Neural cell (in vitro differentiated cells): ENCODE data around the gene TRIM72. TPM values are rescaled to one million over a fixed set of nuclear protein-coding genes. Genes with fewer than 3 reads are reported as not detected.

Experiments used
- H2AFZ ChIP-seq: fragments of 200-600, 300-800 bp; sonication (generic), shearing (Covaris generic); 2 replicates; pipeline ENCODE4 v1.6.0; 2014; ENCODE audit warnings: low read depth, mild to moderate bottlenecking, antibody characterized with exemption, low read length, moderate library complexity
- H3F3A ChIP-seq: fragments of 200-600 bp; shearing (Covaris generic); 2 replicates; pipeline ENCODE4 v1.6.1; 2016; ENCODE audit warnings: mild to moderate bottlenecking, moderate library complexity, mixed read lengths, antibody characterized with exemption, low read length; ENCODE audit not compliant: insufficient read depth, poor library complexity, severe bottlenecking
- H3K27ac ChIP-seq: fragments of 200-600, 300-800 bp; sonication (generic), shearing (Covaris generic); 2 replicates; pipeline ENCODE4 v1.5.1; 2014; ENCODE audit warnings: mild to moderate bottlenecking, low read length, moderate library complexity
- H3K27me3 ChIP-seq: fragments of 300-800, 200-600 bp; sonication (generic), shearing (Covaris generic); 2 replicates; pipeline ENCODE4 v1.6.0; 2014; ENCODE audit warnings: mild to moderate bottlenecking, low read depth, low read length, moderate library complexity; ENCODE audit not compliant: insufficient read depth
- H3K36me3 ChIP-seq: fragments of 300-800, 200-600 bp; sonication (generic), shearing (Covaris generic); 2 replicates; pipeline ENCODE4 v1.5.1; 2014; ENCODE audit warnings: mild to moderate bottlenecking, antibody characterized with exemption, low read length, moderate library complexity; ENCODE audit not compliant: insufficient read depth
- H3K4me2 ChIP-seq: fragments of 300-800, 200-600 bp; sonication (generic), shearing (Covaris generic); 2 replicates; pipeline ENCODE4 v1.6.0; 2014; ENCODE audit warnings: mild to moderate bottlenecking, low read length
- H3K4me3 ChIP-seq: fragments of 300-800, 200-600 bp; sonication (generic), shearing (Covaris generic); 2 replicates; pipeline ENCODE4 v1.5.1; 2014; ENCODE audit warnings: mild to moderate bottlenecking, low read length, moderate library complexity
- H3K79me2 ChIP-seq: fragments of 200-600 bp; shearing (Covaris generic); replicated peaks from 2 replicates; pipeline ENCODE4 v1.6.0; 2014; ENCODE audit warnings: mild to moderate bottlenecking, low read length, moderate library complexity; ENCODE audit not compliant: insufficient read depth
- H3K9ac ChIP-seq: fragments of 300-800, 200-600 bp; sonication (generic), shearing (Covaris generic); 2 replicates; pipeline ENCODE4 v1.6.1; 2016; ENCODE audit warnings: mild to moderate bottlenecking, low read length, mixed read lengths
- H3K9me2 ChIP-seq: fragments of 200-600 bp; shearing (Covaris generic); 2 replicates; pipeline ENCODE4 v1.6.1; 2016; ENCODE audit warnings: mild to moderate bottlenecking, low read length, mixed read lengths; ENCODE audit not compliant: insufficient read depth
- H3K9me3 ChIP-seq: fragments of 200-600, 300-800 bp; sonication (generic), shearing (Covaris generic); 2 replicates; pipeline ENCODE4 v1.6.1; 2016; ENCODE audit warnings: mild to moderate bottlenecking, mixed run types, low read length, moderate library complexity, mixed read lengths
- H4K20me1 ChIP-seq: fragments of 200-600 bp; shearing (Covaris generic); 2 replicates; pipeline ENCODE4 v1.6.1; 2016; ENCODE audit warnings: mild to moderate bottlenecking, mixed run types; ENCODE audit not compliant: insufficient read depth
- CTCF ChIP-seq: fragments of 450-650 bp; IDR thresholded peaks from 2 replicates; pipeline ENCODE4 v1.5.1; 2014; ENCODE audit warnings: antibody characterized with exemption, mild to moderate bottlenecking, moderate library complexity; ENCODE audit not compliant: poor library complexity, severe bottlenecking
- EP300 ChIP-seq: fragments of 450-650 bp; conservative IDR thresholded peaks from 2 replicates; pipeline ENCODE4 v1.6.1; 2014; ENCODE audit warnings: antibody characterized with exemption, mild to moderate bottlenecking, moderate library complexity; ENCODE audit not compliant: poor library complexity, severe bottlenecking
- EZH2 ChIP-seq: fragments of 200-600, 300-800 bp; shearing (Covaris generic), sonication (generic); IDR thresholded peaks from 2 replicates; pipeline ENCODE4 v1.6.1; 2014; ENCODE audit warnings: antibody characterized with exemption, low read length, borderline replicate concordance, mild to moderate bottlenecking; ENCODE audit not compliant: insufficient read depth, poor library complexity, severe bottlenecking
- MXI1 ChIP-seq: fragments of 450-650 bp; conservative IDR thresholded peaks from 2 replicates; pipeline ENCODE4 v1.6.1; 2014; ENCODE audit warnings: antibody characterized with exemption, mild to moderate bottlenecking; ENCODE audit not compliant: poor library complexity, severe bottlenecking
- POLR2AphosphoS5 ChIP-seq: IDR thresholded peaks from 2 replicates; pipeline ENCODE4 v1.6.1; 2012
- RAD21 ChIP-seq: fragments of 450-650 bp; conservative IDR thresholded peaks from 2 replicates; pipeline ENCODE4 v1.6.1; 2014; ENCODE audit warnings: antibody characterized with exemption, mild to moderate bottlenecking, moderate library complexity
- REST ChIP-seq: IDR thresholded peaks from 2 replicates; pipeline ENCODE4 v1.6.1; 2012; ENCODE audit warnings: borderline replicate concordance
- SMC3 ChIP-seq: fragments of 450-650 bp; conservative IDR thresholded peaks from 2 replicates; pipeline ENCODE4 v1.6.1; 2014; ENCODE audit warnings: antibody characterized with exemption, mild to moderate bottlenecking, moderate library complexity; ENCODE audit not compliant: poor library complexity
- TAF1 ChIP-seq: IDR thresholded peaks from 2 replicates; pipeline ENCODE4 v1.6.1; 2012; ENCODE audit warnings: low read depth
- polyA plus RNA-seq: library from polyadenylated mRNA; depleted of rRNA; stranded (reverse); fragments of >200 nt; gene quantifications from 2 replicates; pipeline ENCODE4 v1.2.3, GENCODE V29; 2014

Gene TRIM72
- polyA plus RNA-seq, 1 donor from 2014 or later, result 0.05 TPM

GRCh38 chr16:31190818-31191444, 23.0 kb upstream of the TRIM72 start:
- no peaks in the 10 kb centered on the region for H3K9me3 ChIP-seq
- H3K79me2 ChIP-seq, result peaks cover 15% of the 10 kb centered on the region
- H3K4me2 ChIP-seq, result no peak overlapping the region
- no peak overlapping the region for H3K9ac ChIP-seq
- H4K20me1 ChIP-seq, result peaks cover 29% of the 10 kb centered on the region
- no peaks in the 10 kb centered on the region for H3F3A ChIP-seq
- H3K27ac ChIP-seq, result no peak overlapping the region
- H3K9me2 ChIP-seq, result no peaks in the 10 kb centered on the region
- H3K36me3 ChIP-seq, result peaks cover 23% of the 10 kb centered on the region
- TF ChIP-seq MXI1 (no peak), EZH2 (no peak), RAD21 (no peak), TAF1 (no peak), CTCF (no peak), EP300 (no peak), POLR2AphosphoS5 (no peak), REST (no peak), SMC3 (no peak)
- H3K4me3 ChIP-seq, result no peak overlapping the region
- H3K27me3 ChIP-seq, result no peaks in the 10 kb centered on the region
- no peak overlapping the region for H2AFZ ChIP-seq

GRCh38 chr16:31191697-31192428, 22.1 kb upstream of the TRIM72 start:
- H3K9me3 ChIP-seq, result no peaks in the 10 kb centered on the region
- H3K27ac ChIP-seq, result no peak overlapping the region
- H4K20me1 ChIP-seq, result peaks cover 23% of the 10 kb centered on the region
- no peak overlapping the region for H3K4me2 ChIP-seq
- TF ChIP-seq SMC3, result no peak
- TF ChIP-seq TAF1, result no peak
- no peak for TF ChIP-seq REST
- TF ChIP-seq EP300, result no peak
- TF ChIP-seq EZH2, result no peak
- TF ChIP-seq POLR2AphosphoS5, result no peak
- TF ChIP-seq CTCF, result no peak
- no peak for TF ChIP-seq RAD21
- TF ChIP-seq MXI1, result no peak
- peaks cover 11% of the 10 kb centered on the region for H3K79me2 ChIP-seq
- H3K27me3 ChIP-seq, result no peaks in the 10 kb centered on the region
- no peaks in the 10 kb centered on the region for H3F3A ChIP-seq
- H3K9me2 ChIP-seq, result no peaks in the 10 kb centered on the region
- no peak overlapping the region for H3K4me3 ChIP-seq
- H3K9ac ChIP-seq, result no peak overlapping the region
- H2AFZ ChIP-seq, result no peak overlapping the region
- H3K36me3 ChIP-seq, result peaks cover 23% of the 10 kb centered on the region
